Neuronal stem cell (in vitro differentiated cells): Measurements from ENCODE around the gene C15orf39.

Experiments used
- DNase-seq: peaks from one replicate; pipeline ENCODE4 v3.0.0-alpha.2; 2013; ENCODE audit warnings: low spot score
- H2AFZ ChIP-seq: one replicate; pipeline ENCODE4 v1.6.1; 2013; ENCODE audit warnings: mild to moderate bottlenecking, low read length, inconsistent platforms
- H2AK5ac ChIP-seq: 2 replicates; pipeline ENCODE4 v1.6.1; 2013; ENCODE audit warnings: low read depth, mild to moderate bottlenecking, inconsistent platforms, low read length, moderate library complexity, mixed read lengths
- H2BK120ac ChIP-seq: 2 replicates; pipeline ENCODE4 v1.6.1; 2013; ENCODE audit warnings: low read depth, mild to moderate bottlenecking, inconsistent platforms, low read length, moderate library complexity, mixed read lengths
- H2BK12ac ChIP-seq: one replicate; pipeline ENCODE4 v1.6.1; 2013; ENCODE audit warnings: low read length, inconsistent platforms
- H2BK15ac ChIP-seq: 2 replicates; pipeline ENCODE4 v1.6.1; 2013; ENCODE audit warnings: mild to moderate bottlenecking, low read length, inconsistent platforms, mixed read lengths
- H2BK5ac ChIP-seq: one replicate; pipeline ENCODE4 v1.6.1; 2013; ENCODE audit warnings: inconsistent platforms, mild to moderate bottlenecking, low read length, moderate library complexity
- H3K14ac ChIP-seq: one replicate; pipeline ENCODE4 v1.6.1; 2013; ENCODE audit warnings: low read length, inconsistent platforms
- H3K18ac ChIP-seq: 2 replicates; pipeline ENCODE4 v1.6.1; 2013; ENCODE audit warnings: low read length, inconsistent platforms
- H3K23ac ChIP-seq: 2 replicates; pipeline ENCODE4 v1.6.1; 2013; ENCODE audit warnings: low read depth, mild to moderate bottlenecking, mixed read lengths, low read length, inconsistent platforms; ENCODE audit not compliant: poor library complexity
- H3K27ac ChIP-seq: replicated peaks from 3 replicates; pipeline ENCODE4 v1.5.1; 2013; ENCODE audit warnings: low read length, inconsistent platforms
- H3K27me3 ChIP-seq, 3 experiments: 2 replicates each; pipeline ENCODE4 v1.6.1; 2013; ENCODE audit warnings: low read length in 3 of 3, mild to moderate bottlenecking in 2 of 3, inconsistent platforms in 1 of 3, low read depth in 1 of 3, mixed read lengths in 1 of 3, moderate library complexity in 1 of 3; ENCODE audit not compliant: control insufficient read depth in 3 of 3, insufficient read depth in 3 of 3
- H3K36me3 ChIP-seq, 2 donors: replicated peaks in 1 of 2; 2 replicates each; pipeline ENCODE4 v1.6.1; 2013; ENCODE audit warnings: low read length in 2 of 2; ENCODE audit not compliant: control insufficient read depth in 2 of 2, insufficient read depth in 2 of 2
- H3K4ac ChIP-seq: 2 replicates; pipeline ENCODE4 v1.6.1; 2013; ENCODE audit warnings: inconsistent platforms, mild to moderate bottlenecking, low read length, moderate library complexity
- H3K4me1 ChIP-seq, 2 donors: 1 replicate in 1 of 2; 2 replicates in 1 of 2; pipeline ENCODE4 v1.6.1; 2013; ENCODE audit warnings: low read length in 2 of 2, low read depth in 1 of 2; ENCODE audit not compliant: control insufficient read depth in 2 of 2, insufficient read depth in 1 of 2
- H3K4me2 ChIP-seq: one replicate; pipeline ENCODE4 v1.6.1; 2013; ENCODE audit warnings: mild to moderate bottlenecking, low read length, inconsistent platforms; ENCODE audit not compliant: insufficient read depth, poor library complexity, severe bottlenecking
- H3K4me3 ChIP-seq, 2 donors: 2 replicates each; pipeline ENCODE4 v1.5.1; 2013; ENCODE audit warnings: low read length in 2 of 2, mild to moderate bottlenecking in 2 of 2, inconsistent platforms in 1 of 2, moderate library complexity in 1 of 2
- H3K79me1 ChIP-seq: one replicate; pipeline ENCODE4 v1.6.1; 2013; ENCODE audit warnings: low read depth, mild to moderate bottlenecking, inconsistent platforms, low read length, moderate library complexity
- H3K9ac ChIP-seq: one replicate; pipeline ENCODE4 v1.6.1; 2013; ENCODE audit warnings: mild to moderate bottlenecking, low read depth, low read length, inconsistent platforms; ENCODE audit not compliant: poor library complexity
- H3K9me3 ChIP-seq, 2 donors: replicated peaks in 1 of 2; 2 replicates each; pipeline versions ENCODE3 to v1.6.1; 2013; ENCODE audit warnings: low read length in 2 of 2, mild to moderate bottlenecking in 2 of 2, inconsistent platforms in 1 of 2, low read depth in 1 of 2, mixed read lengths in 1 of 2, moderate library complexity in 1 of 2; ENCODE audit not compliant: control insufficient read depth in 2 of 2, insufficient read depth in 1 of 2
- H4K8ac ChIP-seq: one replicate; pipeline ENCODE4 v1.6.1; 2013; ENCODE audit warnings: low read depth, mild to moderate bottlenecking, inconsistent platforms, low read length, moderate library complexity
- H4K91ac ChIP-seq: one replicate; pipeline ENCODE4 v1.6.1; 2013; ENCODE audit warnings: low read length, low read depth, mild to moderate bottlenecking, inconsistent platforms; ENCODE audit not compliant: poor library complexity
- WGBS, 2 donors: extraction: QIAGEN DNeasy Blood & Tissue Kit; methylation state at CpG; one replicate each; pipeline ENCODE4 v1.1.7; 2013; ENCODE audit warnings: missing lambda C conversion rate in 2 of 2, mixed read lengths in 1 of 2; ENCODE audit not compliant: insufficient read length in 2 of 2, insufficient replicate concordance in 1 of 2; ENCODE audit errors: extremely low coverage in 2 of 2; 5-methylcytosine and 5-hydroxymethylcytosine counted together

C15orf39 gene

DNA sequence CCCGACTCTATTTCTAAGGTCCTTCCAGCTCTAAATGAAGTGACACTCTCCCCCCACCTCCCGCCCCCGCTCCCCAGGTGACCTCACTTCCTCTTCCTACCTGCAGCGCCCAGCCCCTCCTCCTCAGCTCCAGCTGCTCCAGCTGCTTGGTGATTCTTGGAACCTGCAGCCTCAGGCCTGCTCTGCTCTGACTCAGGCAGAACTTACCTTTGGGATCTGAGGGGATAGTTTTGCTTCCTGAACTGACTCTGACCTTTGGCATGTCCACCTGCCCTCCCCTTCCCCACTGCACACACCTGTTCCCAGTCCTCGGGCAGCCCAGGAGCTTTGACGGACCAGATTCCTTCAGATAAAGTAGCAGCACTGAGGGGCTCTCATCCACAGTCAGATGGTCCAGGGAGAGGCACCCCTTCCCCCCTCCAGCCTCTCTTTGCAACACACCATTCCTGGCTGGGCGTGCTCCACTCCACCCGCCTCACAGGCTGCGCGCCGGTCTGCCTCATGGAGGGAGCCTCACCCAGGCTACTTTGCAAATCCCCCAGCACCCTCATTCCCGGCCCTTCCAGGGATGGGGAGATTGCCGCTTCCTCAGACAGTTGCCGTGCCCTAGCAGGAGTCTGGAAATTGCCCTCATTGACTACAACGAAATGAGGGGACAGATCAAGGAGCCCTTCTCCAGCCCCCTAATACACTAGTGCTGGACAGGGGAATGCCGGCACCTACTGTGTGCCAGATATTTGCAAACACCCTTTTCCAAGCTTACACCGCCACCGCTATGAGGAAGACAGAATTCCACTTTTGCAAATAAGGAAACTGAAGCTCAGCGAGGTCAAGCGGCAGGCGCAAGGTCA, 692 bp upstream of the C15orf39 start:
- Histone ChIP-seq H3K79me1 (peaks cover 8% of the 10 kb centered on the region), H2BK15ac (no peak overlapping the region), H2AFZ (peak overlapping the region; percentile 100), H3K27ac (no peak overlapping the region), H2AK5ac (no peak overlapping the region), H3K4ac (no peak overlapping the region), H3K23ac (peak overlapping the region; percentile 99), H3K4me1 (peaks cover 20 to 26% of the 10 kb centered on the region in 2 donors), H3K36me3 (peaks cover under 1 to 3% of the 10 kb centered on the region in 2 donors), H3K4me2 (peak overlapping the region; percentile 96), H3K14ac (no peak overlapping the region), H3K9ac (peak overlapping the region; percentile 63), H3K27me3 (peaks cover 0 to 37% (median 33%) of the 10 kb centered on the region in 3 experiments), H4K91ac (no peak overlapping the region), H4K8ac (no peak overlapping the region), H3K18ac (peak overlapping the region; percentile 65), H3K9me3 (no peaks in the 10 kb centered on the region), H3K4me3 (peak overlapping the region; percentile 79 to 90), H2BK5ac (no peak overlapping the region), H2BK12ac (no peak overlapping the region), H2BK120ac (no peak overlapping the region)
- peak; percentile 51 for DNase-seq
- no CpG with 5 or more reads among the region's 21 CpGs for WGBS, 2 donors

DNA sequence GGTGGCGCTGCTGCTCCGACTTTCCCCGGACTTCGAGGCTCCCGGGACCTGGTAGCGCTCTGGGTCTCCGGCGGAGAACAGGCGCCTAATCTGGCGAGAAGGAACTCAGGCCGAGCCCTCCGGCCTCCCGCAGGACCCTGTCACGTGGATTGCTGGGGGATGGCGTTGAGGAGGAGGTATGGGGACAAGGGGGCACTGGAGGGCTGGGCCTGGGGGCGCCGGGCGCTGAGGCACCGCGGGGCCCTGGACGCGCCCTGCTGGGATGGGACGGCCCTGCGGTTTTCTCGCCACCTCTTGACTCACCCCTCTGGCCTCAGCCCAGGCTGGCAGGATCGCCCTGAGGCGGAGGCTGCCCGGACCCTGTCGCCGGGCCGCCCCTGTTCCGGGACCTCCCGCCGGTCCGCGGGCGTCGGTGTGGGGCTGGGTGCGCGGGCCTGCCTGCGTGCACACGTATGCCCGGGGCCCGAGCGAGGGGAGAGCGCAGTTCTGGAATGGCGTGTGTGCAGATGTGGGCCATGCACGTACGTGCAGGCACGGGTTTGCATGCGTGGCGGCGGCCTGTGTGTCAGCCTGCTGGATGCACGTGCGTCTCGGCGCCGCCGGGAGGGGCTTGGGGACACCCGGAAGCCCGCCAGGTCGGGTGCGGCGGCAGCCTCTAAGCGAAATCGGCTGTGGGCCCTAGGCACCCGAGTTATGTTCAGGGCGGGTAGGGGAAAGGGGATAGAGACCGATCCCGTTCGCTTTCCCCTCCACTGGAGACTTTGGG, 752 bp downstream of the C15orf39 start:
- Histone ChIP-seq H3K9me3 (no peaks in the 10 kb centered on the region), H3K27ac (no peak overlapping the region), H3K27me3 (peaks cover 0 to 28% (median 25%) of the 10 kb centered on the region in 3 experiments), H3K4me3 (peak overlapping the region; percentile 90 to 94), H3K4me2 (peak overlapping the region; percentile 99), H2AK5ac (peak overlapping the region; percentile 85), H2BK12ac (no peak overlapping the region), H2BK5ac (no peak overlapping the region), H3K14ac (peak overlapping the region; percentile 17), H3K4me1 (peaks cover 20 to 26% of the 10 kb centered on the region in 2 donors), H2BK120ac (no peak overlapping the region), H3K18ac (peak overlapping the region; percentile 94), H4K8ac (no peak overlapping the region), H4K91ac (no peak overlapping the region), H3K4ac (no peak overlapping the region), H3K9ac (peak overlapping the region; percentile 96), H3K79me1 (peaks cover 11% of the 10 kb centered on the region), H3K36me3 (peaks cover 5 to 16% of the 10 kb centered on the region in 2 donors), H2AFZ (peak overlapping the region; percentile 100), H2BK15ac (no peak overlapping the region), H3K23ac (peak overlapping the region; percentile 90)
- peak; percentile 33 for DNase-seq
- WGBS, 2 donors, result no CpG with 5 or more reads among the region's 71 CpGs

DNA sequence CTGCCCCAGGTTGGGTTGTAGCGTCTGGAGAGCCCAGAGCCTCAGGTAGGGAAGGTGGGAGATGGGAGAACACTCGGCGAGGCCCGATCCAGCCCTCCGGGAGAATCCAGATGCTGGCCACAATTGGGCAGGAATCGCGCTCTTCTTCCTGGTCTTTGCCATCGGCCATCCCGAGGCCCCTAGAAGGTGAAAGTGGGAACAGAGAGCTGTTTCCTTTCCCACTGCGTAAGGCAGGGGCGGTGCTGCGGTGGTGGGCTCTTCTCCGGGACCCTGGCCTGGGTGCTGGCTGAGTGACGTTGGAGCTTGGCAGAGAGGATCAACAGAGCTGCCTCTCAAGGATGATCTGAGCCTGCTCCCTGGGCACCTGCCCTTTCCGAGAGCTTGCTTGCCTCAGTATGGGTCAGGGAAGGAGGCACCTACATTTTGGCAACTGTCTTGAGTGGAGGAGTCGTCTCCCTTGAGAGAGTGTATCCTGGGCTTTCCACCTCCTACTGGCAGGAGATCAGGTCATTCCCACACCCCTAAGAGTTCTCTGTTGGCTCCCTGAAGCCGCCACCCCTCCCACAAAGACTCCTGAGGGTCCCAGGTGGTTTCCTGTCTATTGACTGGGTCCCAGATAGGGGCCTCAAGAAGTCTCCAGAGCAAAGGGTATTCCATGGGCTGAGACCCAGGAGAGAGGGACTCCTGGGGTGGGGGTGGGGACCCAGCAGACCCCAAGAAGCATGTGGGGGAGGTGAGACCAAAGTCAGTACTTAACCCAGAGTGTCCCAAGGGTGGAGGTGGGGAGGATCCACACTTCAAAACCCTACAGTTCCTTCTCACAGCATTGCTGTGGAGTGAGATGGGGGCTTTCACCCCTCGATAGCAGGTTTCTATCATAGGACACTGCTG, 1.6 kb downstream of the C15orf39 start:
- no CpG with 5 or more reads among the region's 18 CpGs for WGBS, 2 donors
- no peak overlapping the region for H4K91ac ChIP-seq
- H2BK120ac ChIP-seq, result no peak overlapping the region
- H3K9ac ChIP-seq, result peak overlapping the region; percentile 96
- H3K23ac ChIP-seq, result peak overlapping the region; percentile 90
- H2BK15ac ChIP-seq, result no peak overlapping the region
- H3K4ac ChIP-seq, result no peak overlapping the region
- peak overlapping the region; percentile 100 for H2AFZ ChIP-seq
- no peak overlapping the region for H3K27ac ChIP-seq
- H2AK5ac ChIP-seq, result peak overlapping the region; percentile 85
- peaks cover 12 to 25% of the 10 kb centered on the region in 2 donors for H3K36me3 ChIP-seq
- no peak overlapping the region for H4K8ac ChIP-seq
- H3K4me2 ChIP-seq, result peak overlapping the region; percentile 99
- peak overlapping the region; percentile 90 to 94 for H3K4me3 ChIP-seq
- peaks cover 0 to 28% (median 24%) of the 10 kb centered on the region in 3 experiments for H3K27me3 ChIP-seq
- no peak overlapping the region for H3K14ac ChIP-seq
- H3K4me1 ChIP-seq, result peaks cover 20 to 26% of the 10 kb centered on the region in 2 donors
- peaks cover 15% of the 10 kb centered on the region for H3K79me1 ChIP-seq
- H3K18ac ChIP-seq, result peak overlapping the region; percentile 94
- no peaks in the 10 kb centered on the region for H3K9me3 ChIP-seq
- no peak overlapping the region for H2BK12ac ChIP-seq
- no peak for DNase-seq
- peak overlapping the region; percentile 3 for H2BK5ac ChIP-seq
